HFFc6 (cell line): ENCODE data around the gene GNRH2. TPM values are rescaled to one million over a fixed set of nuclear protein-coding genes. Genes with fewer than 3 reads are reported as not detected.

Source experiments
- DNase-seq: peaks from one replicate; pipeline ENCODE4 v3.0.0-alpha.2; 2018
- H3K27ac Mint-ChIP-seq: 2 replicates; pipeline ENCODE4 v1.8.0; 2020; ENCODE audit warnings: mild to moderate bottlenecking, mixed read lengths
- H3K27me3 Mint-ChIP-seq: 2 replicates; pipeline ENCODE4 v1.8.0; 2021; ENCODE audit warnings: mild to moderate bottlenecking, moderate library complexity, mixed read lengths; ENCODE audit not compliant: insufficient read depth
- H3K36me3 Mint-ChIP-seq: 2 replicates; pipeline ENCODE4 v1.8.0; 2021; ENCODE audit warnings: low read depth, mixed read lengths
- H3K4me1 Mint-ChIP-seq: 2 replicates; pipeline ENCODE4 v1.8.0; 2020; ENCODE audit warnings: low read depth, mixed read lengths
- H3K4me3 Mint-ChIP-seq: 2 replicates; pipeline ENCODE4 v1.8.0; 2020; ENCODE audit warnings: mild to moderate bottlenecking, moderate library complexity, mixed read lengths
- H3K9me3 Mint-ChIP-seq: 2 replicates; pipeline ENCODE4 v1.8.0; 2020; ENCODE audit warnings: mild to moderate bottlenecking, mixed read lengths
- total RNA-seq, 6 experiments: library from RNA; stranded (reverse); fragmentation: NEBNext Ultra II Directional; extraction: Animal tissue kit (Norgen Biotek cat#: 25700); gene quantifications; 2 replicates in 1 of 6; 3 replicates in 5 of 6; pipeline ENCODE4 v1.2.3, GENCODE V29; 2021
- TF ChIP-seq, protein P1 (sequence below): fragments of 200-600 bp; sonication (generic); IDR thresholded peaks from 2 replicates; pipeline ENCODE4 v1.5.0; 2021; ENCODE audit warnings: antibody characterized with exemption, mild to moderate bottlenecking

The GNRH2 gene
- total RNA-seq, 6 experiments from 2014 or later: 0.26 TPM; not detected in 5

DNA sequence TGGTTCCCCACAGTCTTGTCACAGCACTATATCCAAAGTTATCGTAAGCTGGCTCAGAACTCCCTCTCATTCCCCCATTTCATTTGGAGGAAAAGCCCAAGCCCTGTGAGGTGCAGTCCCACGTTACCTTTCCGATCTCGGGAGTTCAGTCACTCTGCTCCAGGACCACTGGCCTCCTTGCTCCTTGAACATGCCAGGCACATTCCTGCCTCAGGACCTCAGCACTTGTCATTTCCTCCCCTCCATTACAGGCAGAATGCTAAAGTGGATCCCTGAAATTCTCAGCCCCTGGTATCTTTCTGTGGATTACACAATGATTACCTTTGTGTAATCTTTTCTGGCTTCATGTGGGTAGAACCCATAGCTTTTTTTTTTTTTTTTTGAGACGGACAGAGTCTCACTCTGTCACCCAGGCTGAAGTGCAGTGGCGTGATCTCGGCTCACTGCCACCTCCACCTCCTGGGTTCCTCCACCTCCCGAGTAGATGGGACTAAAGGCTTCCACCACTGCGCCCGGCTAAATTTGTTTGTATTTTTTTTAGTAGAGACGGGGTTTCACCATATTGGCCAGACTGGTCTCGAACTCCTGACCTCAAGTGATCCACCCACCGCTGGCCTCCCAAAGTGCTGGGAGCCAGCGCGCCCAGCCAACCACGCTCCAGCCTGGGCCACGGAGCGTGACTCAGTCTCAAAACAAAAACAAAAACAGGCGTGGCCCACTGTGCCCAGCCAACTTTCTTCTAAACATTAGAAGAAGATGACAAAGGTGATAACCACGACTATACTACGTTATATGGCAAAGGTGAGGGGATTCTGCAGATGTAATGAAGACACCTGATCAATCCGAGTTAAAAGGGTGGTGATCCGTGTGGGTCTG lies 24.0 kb downstream of the GNRH2 start:
- H3K4me1 Mint-ChIP-seq: peaks cover 29% of the 10 kb centered on the region
- H3K9me3 Mint-ChIP-seq: no peaks in the 10 kb centered on the region
- TF ChIP-seq, protein P1, sequence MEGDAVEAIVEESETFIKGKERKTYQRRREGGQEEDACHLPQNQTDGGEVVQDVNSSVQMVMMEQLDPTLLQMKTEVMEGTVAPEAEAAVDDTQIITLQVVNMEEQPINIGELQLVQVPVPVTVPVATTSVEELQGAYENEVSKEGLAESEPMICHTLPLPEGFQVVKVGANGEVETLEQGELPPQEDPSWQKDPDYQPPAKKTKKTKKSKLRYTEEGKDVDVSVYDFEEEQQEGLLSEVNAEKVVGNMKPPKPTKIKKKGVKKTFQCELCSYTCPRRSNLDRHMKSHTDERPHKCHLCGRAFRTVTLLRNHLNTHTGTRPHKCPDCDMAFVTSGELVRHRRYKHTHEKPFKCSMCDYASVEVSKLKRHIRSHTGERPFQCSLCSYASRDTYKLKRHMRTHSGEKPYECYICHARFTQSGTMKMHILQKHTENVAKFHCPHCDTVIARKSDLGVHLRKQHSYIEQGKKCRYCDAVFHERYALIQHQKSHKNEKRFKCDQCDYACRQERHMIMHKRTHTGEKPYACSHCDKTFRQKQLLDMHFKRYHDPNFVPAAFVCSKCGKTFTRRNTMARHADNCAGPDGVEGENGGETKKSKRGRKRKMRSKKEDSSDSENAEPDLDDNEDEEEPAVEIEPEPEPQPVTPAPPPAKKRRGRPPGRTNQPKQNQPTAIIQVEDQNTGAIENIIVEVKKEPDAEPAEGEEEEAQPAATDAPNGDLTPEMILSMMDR: no peak
- no peak overlapping the region for H3K4me3 Mint-ChIP-seq
- peaks cover 11% of the 10 kb centered on the region for H3K27me3 Mint-ChIP-seq
- H3K27ac Mint-ChIP-seq: no peak overlapping the region
- DNase-seq: no peak
- H3K36me3 Mint-ChIP-seq: no peaks in the 10 kb centered on the region

DNA sequence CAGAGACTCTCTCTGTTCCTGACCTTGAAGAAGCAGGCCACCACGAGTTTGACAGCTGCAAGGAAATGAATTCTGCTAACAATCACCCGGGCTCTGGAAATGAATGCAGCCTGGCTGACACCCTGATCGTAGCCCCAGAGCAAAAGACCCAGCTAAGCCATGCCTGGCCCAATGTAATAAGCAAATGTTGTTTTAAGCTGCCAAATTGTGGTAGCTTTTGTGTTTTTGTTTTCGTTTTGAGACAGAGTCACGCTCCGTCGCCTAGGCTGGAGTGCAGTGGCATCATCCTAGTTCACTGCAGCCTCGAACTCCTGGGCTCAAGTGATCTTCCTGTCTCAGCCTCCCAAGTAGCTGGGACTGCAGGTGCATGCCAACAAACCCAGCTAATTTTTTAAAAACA lies 24.7 kb downstream of the GNRH2 start:
- DNase-seq: no peak
- peaks cover 17% of the 10 kb centered on the region for H3K27me3 Mint-ChIP-seq
- TF ChIP-seq, protein P1: no peak
- H3K4me1 Mint-ChIP-seq: peaks cover 29% of the 10 kb centered on the region
- H3K36me3 Mint-ChIP-seq: no peaks in the 10 kb centered on the region
- H3K27ac Mint-ChIP-seq: no peak overlapping the region
- no peak overlapping the region for H3K4me3 Mint-ChIP-seq
- H3K9me3 Mint-ChIP-seq: no peaks in the 10 kb centered on the region

DNA sequence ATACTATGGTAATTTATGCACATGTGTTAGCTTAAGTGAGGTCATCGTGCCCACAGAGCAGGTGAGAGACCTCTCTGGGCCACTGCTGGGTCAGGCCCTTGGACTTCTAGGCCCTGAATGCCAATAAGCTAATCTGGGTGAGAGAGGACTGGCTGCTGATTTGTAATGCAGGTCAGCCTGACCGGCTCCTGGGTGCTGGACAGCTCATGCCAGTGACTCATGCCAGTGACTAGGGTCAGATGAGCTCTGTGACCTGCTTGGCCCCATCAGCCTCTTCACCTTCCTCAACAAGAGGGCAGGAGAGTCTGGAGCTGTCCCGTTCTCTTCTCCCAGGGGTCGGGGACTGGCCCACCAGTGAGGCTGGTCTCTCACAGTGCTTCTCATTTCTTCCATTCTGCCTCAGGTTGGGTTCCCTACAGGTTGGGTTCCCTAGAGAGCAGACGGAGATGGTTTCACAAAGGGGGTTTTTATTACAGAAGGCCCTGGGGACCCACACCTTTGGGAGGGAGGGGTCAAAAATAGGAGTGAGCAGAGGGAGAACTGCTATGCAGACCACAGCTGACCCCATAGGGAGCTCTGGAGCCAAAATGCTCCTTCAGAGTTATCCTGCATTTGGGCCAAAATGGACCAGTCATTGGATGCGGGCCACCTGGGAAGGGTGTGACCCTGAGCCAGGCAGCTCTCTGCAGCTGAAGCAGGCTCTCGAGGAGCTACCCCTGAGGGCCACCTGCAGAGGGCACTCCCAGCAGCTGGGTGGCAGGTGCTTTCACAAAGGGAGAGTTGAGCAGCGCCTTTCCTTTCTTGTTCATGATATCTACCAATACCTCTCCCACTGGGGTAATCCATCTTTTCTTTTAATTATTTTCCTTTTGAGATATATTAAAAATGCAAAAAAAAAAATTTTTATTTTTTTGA lies 25.8 kb downstream of the GNRH2 start:
- DNase-seq: peak; percentile 46
- Mint-ChIP-seq H3K4me1 (peaks cover 29% of the 10 kb centered on the region), H3K4me3 (no peak overlapping the region), H3K27ac (no peak overlapping the region), H3K9me3 (no peaks in the 10 kb centered on the region), H3K27me3 (peaks cover 19% of the 10 kb centered on the region), H3K36me3 (no peaks in the 10 kb centered on the region)
- TF ChIP-seq, protein P1: no peak

DNA sequence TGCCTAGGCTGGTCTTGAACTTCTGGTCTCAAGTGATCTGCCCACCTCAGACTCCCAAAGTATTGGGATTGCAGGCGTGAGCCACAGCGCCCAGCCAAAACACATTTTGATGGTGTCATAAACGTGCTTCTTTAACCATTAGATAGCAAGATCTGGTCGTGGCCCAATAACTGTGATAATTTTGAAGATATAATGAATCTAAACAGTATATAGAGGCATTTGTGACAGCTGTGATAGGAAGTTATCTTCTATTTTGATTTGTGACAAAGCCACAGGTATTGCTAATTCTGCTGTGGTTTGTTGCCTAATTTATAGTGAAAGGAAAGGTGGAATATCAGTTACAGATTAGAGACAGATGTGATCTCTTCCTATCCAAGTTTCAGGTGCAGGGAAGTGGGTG lies 27.3 kb downstream of the GNRH2 start:
- Mint-ChIP-seq H3K9me3 (no peaks in the 10 kb centered on the region), H3K27me3 (peaks cover 21% of the 10 kb centered on the region), H3K4me3 (no peak overlapping the region)

DNA sequence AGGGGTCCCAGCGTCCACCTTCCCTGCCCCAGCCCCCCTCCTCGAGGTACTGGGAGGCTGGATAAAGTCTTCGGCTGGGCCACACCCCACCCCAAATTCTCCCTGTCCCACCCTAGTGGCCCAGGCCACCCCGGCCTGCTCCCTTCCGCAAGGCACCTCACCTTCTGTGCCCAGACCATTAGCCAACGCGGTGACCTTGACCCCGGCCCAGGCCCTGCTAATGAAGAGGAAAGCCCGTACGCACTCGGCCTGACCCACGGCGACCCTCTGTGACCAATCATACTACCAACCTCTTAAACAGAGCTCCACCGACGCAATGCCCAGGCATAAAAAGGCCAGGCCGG lies 27.8 kb downstream of the GNRH2 start:
- Mint-ChIP-seq H3K9me3 (no peaks in the 10 kb centered on the region), H3K4me1 (peaks cover 25% of the 10 kb centered on the region), H3K27me3 (peaks cover 23% of the 10 kb centered on the region), H3K36me3 (no peaks in the 10 kb centered on the region), H3K27ac (no peak overlapping the region), H3K4me3 (no peak overlapping the region)
- DNase-seq: no peak
- TF ChIP-seq, protein P1: no peak

More for the DNA sequence above, 27.3 kb downstream of the GNRH2 start:
- Mint-ChIP-seq H3K4me1 (peaks cover 29% of the 10 kb centered on the region), H3K27ac (no peak overlapping the region), H3K36me3 (no peaks in the 10 kb centered on the region)
- DNase-seq: no peak
- TF ChIP-seq, protein P1: no peak
